HG03066 (cell line): ENCODE results near the gene OLFM1.

Source experiments
- ATAC-seq: cut with Tn5 transposase; IDR thresholded peaks from one replicate; pipeline ENCODE4 v1.9.1; 2021; ENCODE audit warnings: low read depth; ENCODE audit not compliant: unreplicated experiment

The OLFM1 gene

DNA sequence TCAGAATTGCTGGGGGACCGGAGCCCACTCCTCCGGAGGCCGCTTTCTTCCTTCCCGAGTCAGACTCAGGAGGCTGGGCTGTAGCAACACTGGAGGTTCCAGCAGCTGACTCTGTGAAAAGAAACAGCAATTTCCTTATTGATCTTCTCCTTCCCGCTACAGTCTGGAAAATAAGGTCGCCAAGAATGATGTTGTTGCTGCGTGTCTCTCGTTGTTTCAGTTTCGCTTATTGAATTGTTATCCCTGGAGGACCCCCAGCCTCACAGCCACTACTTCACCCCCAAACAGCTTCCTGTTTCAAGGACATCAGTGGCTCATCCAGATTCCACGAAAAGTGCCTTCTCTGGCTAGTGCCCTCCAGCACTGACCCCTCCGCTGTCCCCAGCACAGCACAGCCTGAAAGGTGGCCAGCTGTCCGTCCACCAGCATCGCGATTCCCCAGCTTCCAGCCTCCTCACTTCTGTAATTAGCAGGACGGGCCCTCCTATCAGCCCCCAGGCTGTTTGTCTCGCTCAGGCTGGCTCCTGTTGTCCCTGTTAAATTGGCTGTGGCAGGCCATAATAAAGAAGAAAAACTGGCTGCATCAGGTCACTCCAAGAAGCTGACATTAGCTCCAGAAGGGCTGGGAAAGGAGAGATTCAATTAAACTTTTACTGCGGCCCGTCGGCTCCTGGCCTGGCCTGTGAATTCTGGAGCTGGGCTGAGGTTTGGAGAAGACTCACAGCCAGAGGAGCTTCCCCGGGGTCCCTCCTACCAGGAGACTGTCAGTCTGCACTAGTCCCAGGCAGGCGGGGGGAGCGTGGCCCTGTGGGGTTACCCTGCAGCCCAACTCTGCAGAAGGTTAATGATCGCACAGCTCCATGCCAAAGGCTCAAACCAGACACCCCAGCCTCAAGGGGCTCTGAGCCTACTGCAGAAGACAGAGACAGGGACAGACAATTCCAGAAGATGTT, 40.5 kb downstream of the OLFM1 start:
- ATAC-seq = no peak

DNA sequence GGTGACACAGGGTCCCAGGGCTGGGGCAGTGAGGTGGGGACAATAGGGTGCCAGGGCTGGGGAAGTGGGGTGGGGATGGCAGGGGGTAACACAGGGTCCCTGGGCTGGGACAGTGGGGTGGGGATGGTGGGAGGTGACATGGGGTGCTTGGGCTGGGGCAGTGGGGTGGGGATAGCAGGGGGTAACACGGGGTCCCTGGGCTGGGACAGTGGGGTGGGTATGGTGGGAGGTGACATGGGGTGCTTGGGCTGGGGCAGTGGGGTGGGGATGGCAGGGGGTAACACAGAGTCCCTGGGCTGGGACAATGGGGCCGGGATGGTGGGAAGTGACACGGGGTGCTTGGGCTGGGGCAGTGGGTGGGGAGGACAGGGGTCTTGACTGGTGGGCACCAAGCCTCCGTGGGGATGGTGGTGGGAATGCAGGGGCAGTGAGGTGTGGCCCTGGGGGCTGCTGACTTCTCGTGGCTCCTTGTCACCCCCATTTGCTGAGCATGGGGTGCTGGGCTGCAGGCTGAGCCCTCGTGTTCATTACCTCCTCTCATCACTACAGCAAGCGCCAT, 41.7 kb downstream of the OLFM1 start:
- ATAC-seq = no peak

DNA sequence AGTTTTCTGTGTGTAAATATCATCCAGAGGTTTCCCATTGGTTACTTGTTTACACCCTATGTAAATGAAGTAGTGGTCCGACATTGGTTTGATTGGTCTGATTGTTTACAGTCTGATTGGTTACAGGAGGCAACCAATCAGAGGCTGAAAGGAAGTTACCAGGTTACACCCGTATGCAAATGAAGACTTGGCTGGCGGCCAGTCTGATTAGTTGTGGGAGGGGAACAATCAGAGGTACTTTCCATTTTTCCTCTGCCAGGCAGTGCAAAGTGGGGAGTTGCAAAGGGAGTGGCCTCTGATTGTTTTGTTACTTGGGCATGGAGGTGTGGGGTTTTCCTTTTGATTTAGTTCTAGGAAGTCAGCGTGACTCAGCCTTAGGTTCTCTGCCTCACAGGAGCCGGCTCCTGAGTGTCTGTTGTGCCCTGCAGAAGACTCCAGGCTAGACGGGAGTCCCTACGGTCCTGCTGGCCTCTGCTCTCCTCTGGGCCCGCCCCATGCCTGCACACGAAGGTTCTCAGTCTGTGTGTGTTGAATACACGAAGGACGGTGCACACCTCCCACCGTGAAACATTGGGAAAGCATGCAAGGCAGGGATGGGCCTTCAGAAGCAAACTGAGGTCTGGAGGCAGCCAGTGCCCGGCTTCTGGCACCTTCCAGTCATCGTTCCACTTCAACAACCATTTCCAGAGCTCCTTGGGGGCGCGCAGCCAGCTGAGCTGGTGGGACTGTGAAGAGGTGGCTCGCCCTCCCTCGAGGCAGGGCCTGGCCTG, 42.9 kb downstream of the OLFM1 start:
- no peak for ATAC-seq

DNA sequence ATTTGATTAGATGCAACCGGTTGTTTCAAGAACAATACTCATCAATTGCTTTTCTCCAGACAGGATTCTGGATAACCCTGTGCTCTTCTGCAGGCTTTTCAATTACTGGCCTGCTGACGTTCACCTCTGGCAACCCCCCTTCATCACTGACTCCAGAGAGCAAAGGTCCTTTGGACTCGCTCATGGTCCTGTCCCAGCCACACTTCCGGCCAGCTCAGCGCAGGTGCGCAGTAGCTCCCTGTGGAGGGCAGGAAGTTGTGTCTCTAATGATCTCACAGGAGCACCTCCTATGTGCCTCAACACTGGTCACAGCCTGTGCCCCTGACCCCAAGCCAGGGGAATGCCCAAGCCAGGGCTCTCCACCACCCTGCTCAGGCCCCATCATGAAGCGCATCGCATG, 44.0 kb downstream of the OLFM1 start:
- no peak for ATAC-seq

DNA sequence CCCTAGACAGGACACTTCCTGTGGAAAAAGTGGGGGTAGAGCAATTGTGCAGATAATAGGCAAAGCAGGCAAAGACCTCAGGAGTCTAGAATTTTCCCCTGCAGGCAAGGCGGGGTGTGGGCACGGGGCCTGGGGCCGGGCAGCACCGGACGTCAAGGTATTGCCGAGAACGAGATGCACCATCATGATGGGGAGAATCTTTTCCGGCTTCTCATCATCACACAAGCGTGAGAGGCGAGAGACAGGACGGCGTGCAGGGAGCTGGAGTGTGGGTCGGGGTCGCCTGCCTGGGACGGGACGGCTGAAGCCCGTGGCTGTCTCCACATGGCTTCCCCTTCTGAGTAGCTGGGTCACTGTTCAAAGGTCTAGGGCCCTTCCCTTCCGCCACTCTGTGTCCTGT, 44.5 kb downstream of the OLFM1 start:
- no peak for ATAC-seq

DNA sequence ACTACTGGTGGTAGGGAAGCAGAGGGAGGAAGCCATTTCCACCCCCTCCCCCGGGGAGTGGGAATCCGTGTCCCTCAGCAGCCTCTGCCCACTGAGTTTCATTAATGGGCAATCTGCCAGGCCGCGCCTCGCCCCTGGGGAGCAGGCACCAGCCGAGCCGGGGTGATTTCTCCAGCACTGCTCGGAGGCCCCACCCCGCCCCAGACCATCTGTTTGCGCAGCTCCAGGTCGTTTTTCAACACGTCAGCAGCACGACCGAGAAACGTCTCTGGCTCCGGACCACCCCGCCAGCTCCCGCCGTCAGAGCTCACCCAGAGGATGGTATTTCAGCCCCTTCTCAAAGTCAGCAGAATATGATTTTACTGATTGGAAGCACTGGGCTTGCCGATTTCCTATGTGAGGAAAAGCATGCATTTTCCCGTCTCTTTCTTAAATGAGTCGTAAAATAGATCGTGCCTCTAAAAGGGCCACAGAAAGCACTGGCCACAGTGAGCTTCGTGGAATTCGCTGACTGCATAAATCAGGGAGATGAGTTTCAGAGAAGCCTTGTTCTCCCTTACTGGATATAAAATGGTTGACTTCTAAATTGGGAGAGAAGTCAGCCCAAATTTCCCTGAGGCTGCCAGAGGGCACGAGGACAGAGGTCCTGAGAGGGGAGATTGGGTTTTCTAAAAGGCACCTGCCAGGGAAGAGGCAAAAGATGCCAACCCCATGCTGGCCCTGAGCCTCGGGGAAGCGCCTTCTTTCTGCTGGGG, 47.0 kb downstream of the OLFM1 start:
- no peak for ATAC-seq

DNA sequence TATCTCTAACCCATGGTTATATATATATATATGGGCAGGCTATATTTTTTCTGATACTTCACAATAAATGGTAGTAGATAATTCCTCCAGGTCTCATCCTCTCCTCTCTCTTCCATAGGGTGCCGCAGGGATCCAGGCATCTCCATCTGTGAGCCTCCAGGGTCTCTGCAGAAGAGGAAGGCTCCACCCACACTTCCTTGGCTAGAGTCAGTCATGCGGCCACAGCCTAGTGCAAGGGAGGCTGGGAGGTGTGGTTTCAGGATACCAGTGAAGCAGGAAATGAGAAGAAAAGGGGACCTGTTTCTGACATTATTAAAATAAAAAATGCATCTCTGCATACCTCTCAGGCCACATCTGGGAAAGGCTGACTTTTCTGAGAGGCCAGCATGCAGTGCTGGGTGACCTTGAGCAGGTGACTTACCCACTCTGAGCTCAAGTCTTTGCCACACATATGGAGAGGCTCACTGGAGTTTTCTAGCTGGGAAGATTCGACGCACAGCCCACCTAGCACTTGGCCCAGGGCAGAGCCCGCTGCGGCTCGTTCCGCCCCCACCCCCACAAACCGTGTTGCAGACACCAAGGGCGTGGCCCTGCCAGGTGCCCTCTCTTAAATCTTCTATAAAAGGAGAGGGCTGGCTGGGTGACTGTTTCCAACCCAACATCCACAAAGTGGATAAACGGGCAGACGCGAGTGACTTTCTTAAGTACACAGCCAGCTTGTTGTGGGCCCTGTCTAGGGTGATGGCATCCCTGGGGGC, 47.9 kb downstream of the OLFM1 start:
- no peak for ATAC-seq

DNA sequence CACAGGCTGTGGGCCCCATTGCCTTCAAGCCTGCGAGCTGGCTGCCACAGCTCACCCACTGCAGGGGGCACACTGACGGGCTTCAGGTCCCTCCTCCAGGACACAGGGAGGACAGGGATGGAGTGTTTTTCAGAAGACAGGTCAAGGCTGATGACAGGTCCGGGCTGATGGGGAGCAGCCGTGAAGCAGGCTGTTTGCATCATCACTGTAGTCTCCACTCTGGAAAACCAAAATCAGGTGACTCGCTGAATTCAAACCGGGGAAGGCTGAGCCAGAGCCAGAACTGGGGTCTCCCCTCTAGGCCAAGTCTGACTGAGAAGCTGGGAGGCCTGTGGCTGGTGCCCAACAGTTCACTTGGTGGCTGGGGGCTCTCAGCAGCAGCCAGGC, 48.5 kb downstream of the OLFM1 start:
- no peak for ATAC-seq

DNA sequence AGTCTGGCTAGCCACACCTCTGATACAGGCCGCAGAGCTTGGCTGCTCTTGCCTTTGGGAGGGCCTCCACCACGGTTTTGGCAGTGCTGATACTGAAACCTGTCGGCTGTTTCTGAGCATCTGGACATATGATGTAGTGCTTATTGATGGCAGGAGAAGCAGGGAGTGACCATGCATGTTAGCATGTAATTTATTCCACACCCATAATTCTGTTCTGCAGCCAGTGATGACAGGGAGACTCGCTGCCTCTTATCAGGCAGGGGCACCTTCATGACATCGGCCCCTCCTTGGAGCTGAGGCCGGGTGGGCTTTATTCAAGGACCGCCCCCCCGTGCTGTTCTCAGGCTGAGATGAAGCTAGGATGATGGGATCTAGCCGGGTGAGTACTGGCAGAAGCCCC, 49.0 kb downstream of the OLFM1 start:
- ATAC-seq = no peak

DNA sequence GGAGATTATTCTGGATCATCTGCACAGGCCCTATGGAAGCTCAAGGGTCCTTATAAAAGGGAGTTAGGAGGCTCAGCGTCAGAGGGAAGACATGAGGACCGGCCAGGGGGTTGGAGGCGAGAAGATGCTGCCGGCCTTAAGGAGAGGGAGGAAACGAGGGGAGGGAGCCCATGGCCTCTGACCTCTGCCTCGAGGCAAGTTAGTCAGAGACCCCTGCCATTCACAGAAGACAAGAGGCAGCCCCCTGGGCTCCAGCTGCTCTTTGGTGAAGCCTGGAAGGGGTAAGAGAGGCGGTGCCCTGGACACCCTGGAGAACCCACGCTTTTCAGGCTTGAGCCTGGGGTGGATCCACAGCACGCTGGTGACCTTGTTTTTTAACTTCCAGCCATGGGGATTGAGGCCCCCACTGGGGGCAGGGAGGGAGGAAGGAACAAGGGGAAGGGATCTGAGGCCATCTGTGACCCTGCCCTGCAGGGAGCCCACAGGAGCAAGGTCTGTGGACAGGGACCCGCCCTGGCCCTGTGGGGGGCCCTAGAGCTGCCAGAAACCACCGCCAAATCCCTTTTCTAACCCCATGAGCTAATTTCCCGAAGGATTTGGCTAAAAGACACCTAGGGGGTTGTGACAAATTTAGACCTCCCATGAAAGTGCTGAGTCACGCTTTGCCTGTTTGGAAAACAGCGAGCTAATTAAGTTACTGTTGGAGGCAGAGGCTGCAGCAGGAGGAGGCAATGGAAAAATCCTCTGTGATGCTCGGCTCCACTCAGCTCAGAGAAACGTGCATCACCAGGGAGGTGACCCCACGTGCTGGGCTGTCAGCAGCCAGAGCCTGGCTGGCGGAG, 49.7 kb downstream of the OLFM1 start:
- no peak for ATAC-seq

DNA sequence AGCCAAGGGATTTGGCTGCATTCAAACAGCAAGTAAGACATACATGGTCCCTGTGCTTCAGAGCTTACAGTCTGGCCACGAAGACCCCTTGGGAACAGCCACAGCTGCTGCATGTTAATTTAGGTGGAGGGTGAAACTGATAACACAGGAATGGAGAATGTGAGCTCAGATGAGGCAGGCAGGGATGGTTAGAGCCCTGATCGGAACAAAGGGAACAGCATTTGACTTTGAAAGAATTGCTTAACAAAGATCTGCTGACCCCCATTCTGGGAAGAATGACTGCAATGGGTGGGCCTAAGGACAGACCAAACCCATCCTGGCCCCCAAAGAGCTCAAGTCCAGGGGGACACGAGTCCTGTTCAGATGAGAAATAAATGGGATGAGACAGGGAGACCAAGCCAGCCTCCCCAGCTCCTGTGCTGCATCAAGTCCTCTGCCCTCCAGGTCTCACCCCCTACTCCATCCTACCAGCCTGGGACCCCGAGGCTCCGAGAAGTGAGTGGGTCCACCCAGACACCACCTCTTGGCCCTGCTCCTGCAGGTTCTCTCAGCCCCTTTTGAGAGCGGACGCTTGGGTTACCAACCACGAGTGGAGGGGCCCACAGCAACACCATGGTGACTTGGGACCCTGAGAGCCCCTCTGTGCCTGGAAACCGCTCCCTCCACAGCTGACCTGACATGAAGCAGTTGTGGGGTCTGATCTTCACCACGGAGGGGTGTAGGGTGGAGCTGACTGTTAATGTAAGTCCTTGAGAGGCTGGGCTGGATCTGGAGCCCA, 50.8 kb downstream of the OLFM1 start:
- ATAC-seq = no peak

DNA sequence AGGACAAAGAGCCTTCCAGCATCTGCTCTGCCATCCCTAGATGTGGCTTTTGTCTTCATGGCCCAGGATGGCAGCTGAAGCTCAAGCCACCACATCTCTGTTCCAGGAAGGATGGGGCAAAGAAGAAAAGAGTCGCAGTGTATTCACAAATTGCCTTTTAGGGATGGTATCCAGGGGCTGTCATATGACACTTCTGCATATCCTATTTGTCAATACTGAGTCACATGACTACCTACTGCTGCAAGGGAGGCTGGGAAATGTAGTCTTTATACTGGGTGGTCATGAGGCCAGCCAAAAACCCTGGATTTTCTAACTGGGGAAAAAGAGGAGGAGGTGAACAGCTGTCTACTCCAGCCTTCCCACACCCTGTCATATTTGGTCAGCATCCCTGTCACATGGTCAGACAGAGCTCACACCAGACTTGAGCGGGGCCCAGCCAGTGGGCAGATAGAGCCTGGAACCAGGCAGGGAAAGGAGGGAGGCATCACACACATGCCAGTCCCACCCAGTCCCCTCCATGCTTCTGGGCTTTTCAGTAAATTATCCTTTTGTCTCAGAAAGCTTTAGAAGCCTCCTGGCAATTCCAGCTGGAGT, 52.0 kb downstream of the OLFM1 start:
- no peak for ATAC-seq

DNA sequence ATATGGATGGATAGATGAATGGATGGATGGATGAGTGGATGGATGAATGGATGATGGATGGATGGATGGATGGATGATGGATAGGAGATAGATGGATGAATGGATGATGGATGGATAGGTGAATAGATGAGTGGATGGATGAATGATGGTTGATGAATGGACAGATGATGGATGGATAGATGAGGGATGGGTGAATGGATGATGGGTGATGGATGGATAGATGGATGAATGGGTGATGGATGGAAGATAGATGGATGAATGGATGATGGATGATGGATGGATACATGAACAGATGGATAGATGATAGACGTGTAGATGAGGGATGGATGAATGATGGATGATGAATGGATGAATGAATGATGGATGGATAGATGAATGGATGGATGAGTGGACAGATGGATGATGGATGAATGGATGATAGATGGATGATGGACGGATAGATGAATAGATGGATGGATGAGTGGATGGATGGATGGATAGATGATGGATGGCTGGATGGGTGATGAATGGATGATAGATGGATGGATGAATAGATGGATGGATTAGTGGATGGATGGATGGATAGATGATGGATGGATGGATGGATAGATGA, 53.8 kb downstream of the OLFM1 start:
- no peak for ATAC-seq

DNA sequence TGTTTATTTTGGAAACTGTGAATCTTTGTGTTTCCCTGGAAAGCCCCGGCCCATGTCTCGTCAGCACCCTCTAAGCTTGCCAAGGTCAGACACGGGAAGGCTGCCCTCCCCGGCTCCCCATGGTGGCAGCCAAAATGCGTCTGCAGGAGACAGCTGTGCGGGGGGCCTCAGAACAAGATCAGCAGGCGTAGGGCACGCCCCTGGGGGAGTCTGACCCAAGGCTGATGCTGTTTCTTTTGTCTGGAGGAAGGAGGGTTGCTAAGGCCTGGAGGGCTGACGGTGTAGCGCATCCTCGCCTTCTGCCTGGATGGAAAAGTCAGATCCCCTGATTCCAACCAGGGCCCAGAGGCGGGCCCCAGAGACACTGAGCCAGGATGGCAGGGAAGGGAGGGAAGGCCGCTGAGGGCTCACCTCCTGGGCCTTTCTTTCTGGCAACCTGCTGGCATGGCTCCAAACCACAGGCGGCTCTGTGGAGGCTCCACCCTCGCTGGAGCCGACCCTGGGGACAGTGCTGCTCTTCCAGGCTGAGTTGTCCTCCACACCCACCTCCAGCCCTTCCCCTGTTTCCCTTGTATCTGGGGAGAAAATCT, 57.2 kb downstream of the OLFM1 start:
- no peak for ATAC-seq

DNA sequence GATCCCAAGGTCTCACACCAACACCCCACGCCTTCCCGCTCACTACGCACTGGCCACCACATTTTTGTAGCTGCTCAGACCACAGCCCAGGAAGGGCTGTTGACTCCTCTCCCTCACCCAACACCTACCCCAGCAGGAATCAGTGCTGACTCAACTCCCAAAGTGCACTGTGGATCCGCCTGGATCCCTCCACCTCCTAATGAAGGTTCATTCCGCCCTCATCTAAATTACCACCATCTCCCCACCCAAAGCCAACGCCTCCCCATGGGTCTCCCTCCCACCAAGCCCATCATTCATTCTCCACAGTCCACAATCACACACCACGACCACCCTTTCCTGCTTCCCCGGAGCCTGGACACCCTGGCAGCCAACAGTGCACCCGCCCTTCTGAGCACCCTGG, 57.8 kb downstream of the OLFM1 start:
- no peak for ATAC-seq

DNA sequence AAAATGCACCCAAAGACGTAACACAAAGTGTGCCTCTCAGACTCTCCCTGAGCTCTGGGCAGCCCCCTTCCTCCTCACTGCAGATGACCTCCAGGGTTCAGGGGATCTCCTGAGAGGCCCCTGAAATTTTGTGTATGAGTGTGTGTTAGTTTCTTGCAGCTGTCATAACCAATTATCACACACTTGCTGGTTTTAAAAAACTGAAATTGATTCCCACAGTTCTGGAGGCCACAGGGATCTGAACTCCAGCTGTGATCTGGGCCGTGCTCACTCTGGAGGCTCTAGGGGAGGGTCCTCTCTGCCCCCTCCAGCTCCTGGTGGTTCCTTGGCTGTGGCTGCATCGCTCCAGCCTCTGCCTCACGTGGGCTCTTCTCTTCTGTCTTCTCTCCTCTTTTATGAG, 58.8 kb downstream of the OLFM1 start:
- ATAC-seq = no peak

DNA sequence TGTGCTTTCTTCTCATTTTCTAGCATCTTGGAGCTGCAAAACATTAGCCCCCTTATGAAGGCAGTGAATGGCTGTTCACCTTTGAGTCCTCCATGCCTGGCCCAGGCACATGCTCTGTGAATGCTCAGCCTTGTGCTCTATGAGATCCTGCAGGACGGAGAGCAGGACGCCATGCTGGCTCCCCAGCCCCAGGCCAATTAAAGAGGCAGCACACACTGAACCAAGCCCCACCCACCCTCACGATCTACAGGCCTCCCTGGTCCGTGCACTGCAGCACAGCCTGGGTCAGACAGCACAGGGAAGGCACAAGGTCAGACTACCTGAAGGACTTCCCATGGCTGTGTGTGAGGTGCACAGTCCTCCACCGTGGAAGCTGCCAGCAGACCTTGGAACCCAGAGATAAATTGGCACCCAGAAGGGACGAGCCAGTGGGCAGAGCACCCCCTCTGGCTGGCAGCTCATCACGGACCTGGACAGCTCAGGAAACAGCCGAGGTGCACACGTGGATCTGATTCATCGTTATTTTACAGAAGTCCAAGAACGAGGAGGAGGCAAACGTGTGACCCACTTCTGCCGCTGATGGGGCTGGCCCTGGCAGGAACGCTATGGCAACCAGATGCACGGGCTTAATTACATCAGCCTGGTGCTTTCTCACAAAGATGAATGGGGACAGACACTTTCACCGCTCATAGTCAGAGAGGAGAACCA, 59.5 kb downstream of the OLFM1 start:
- no peak for ATAC-seq
